ENCODE data around the gene SGIP1.

The SGIP1 gene

DNA sequence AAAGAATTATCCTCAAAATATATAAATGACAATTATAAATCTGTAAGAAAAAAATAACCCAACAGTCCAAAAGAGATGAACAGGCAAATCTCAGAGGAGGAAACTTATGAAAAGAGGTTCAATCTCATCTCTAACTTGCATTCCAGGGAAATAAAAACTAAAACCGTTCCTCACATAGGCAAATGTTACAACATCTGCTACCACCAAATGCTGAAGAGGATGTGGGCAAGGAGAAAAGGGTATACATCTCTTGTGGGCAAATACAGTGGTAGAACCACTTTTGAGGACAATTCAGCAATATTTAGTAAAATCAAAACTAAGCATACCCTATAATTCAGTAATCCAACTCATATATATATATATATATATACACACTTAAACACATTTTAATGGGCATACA is 33.7 kb upstream of the SGIP1 start:
- TF ChIP-seq, protein P1, sequence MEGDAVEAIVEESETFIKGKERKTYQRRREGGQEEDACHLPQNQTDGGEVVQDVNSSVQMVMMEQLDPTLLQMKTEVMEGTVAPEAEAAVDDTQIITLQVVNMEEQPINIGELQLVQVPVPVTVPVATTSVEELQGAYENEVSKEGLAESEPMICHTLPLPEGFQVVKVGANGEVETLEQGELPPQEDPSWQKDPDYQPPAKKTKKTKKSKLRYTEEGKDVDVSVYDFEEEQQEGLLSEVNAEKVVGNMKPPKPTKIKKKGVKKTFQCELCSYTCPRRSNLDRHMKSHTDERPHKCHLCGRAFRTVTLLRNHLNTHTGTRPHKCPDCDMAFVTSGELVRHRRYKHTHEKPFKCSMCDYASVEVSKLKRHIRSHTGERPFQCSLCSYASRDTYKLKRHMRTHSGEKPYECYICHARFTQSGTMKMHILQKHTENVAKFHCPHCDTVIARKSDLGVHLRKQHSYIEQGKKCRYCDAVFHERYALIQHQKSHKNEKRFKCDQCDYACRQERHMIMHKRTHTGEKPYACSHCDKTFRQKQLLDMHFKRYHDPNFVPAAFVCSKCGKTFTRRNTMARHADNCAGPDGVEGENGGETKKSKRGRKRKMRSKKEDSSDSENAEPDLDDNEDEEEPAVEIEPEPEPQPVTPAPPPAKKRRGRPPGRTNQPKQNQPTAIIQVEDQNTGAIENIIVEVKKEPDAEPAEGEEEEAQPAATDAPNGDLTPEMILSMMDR (IDR thresholded peaks at IDR 0.05; ENCODE audit: poor library complexity, severe bottlenecking), result no peak
- no peak overlapping the region for H3K4me3 ChIP-seq (ENCODE audit: severe bottlenecking)
- H3K9me3 ChIP-seq (ENCODE audit: severe bottlenecking), result no peaks in the 10 kb centered on the region
- no peaks in the 10 kb centered on the region for H3K27me3 ChIP-seq (ENCODE audit: insufficient read depth, poor library complexity, severe bottlenecking)
- no peaks in the 10 kb centered on the region for H3K36me3 ChIP-seq (ENCODE audit: low read depth)
- no peak for DNase-seq (ENCODE audit: low spot score)
- no peaks in the 10 kb centered on the region for H3K4me1 ChIP-seq (ENCODE audit: insufficient read depth, poor library complexity, severe bottlenecking)
- no peak for ATAC-seq (ENCODE audit: low read depth)
- H3K27ac ChIP-seq (ENCODE audit: poor library complexity, severe bottlenecking), result no peak overlapping the region

DNA sequence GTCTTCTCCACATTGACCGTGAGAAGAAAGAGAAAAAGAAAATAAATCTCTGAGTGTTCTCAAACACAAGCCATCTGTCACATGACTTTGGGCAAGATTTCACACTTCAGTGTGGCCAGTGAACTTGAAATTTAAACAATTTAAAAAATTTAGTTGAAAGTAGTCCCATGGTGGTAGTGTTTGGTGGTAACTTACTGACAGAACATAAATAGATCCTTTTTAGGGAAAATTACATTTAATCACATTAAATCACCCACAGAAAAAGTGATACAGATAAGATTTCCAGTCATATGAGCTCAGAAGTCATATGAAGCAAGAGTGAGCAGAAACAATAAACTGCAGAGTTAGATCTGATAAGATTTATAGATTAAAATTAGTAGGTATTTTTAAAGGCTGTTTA is 31.9 kb upstream of the SGIP1 start:
- Histone ChIP-seq H3K36me3 (ENCODE audit: low read depth) (no peaks in the 10 kb centered on the region), H3K4me1 (ENCODE audit: insufficient read depth, poor library complexity, severe bottlenecking) (no peaks in the 10 kb centered on the region), H3K9me3 (ENCODE audit: severe bottlenecking) (no peaks in the 10 kb centered on the region), H3K27me3 (ENCODE audit: insufficient read depth, poor library complexity, severe bottlenecking) (no peaks in the 10 kb centered on the region), H3K4me3 (ENCODE audit: severe bottlenecking) (no peak overlapping the region), H3K27ac (ENCODE audit: poor library complexity, severe bottlenecking) (no peak overlapping the region)
- ATAC-seq (ENCODE audit: low read depth) (no peak), DNase-seq (ENCODE audit: low spot score) (no peak)
- TF ChIP-seq, protein P1 (IDR thresholded peaks at IDR 0.05; ENCODE audit: poor library complexity, severe bottlenecking), result no peak

DNA sequence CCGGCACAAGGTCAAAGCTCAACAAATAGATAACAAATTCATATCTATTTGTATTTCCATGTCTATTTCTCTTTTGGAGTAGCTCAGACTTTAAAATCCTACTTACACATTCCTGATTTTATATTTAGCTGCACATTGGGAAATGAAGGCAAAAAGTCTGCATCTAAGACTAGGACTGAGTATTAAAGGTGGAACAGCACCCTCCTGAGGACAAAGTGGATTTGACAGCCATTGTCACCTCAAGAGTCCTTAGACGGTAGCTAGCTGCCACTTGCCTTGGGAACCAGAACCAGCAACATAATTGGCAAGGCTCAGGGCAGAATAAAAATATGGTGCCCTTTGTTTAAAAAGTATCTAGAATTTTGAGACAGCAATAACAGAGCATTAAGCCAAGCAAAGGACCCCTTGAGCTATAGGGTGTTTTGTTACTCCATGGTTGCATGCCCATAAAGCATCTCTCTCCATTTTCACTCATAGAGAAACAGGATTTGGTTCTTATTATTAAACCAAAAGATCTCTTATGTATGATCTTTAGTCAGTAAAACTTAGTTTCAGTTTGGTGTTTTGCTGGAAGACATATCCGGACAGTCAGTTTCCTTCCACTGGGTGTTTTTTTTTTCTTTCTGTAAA is 30.0 kb upstream of the SGIP1 start:
- H3K36me3 ChIP-seq (ENCODE audit: low read depth), result no peaks in the 10 kb centered on the region
- no peak overlapping the region for H3K27ac ChIP-seq (ENCODE audit: poor library complexity, severe bottlenecking)
- no peaks in the 10 kb centered on the region for H3K4me1 ChIP-seq (ENCODE audit: insufficient read depth, poor library complexity, severe bottlenecking)
- ATAC-seq (ENCODE audit: low read depth), result peak; percentile 78; the same call in 2 of the 3 replicates
- H3K9me3 ChIP-seq (ENCODE audit: severe bottlenecking), result no peaks in the 10 kb centered on the region
- DNase-seq (ENCODE audit: low spot score), result no peak
- H3K27me3 ChIP-seq (ENCODE audit: insufficient read depth, poor library complexity, severe bottlenecking), result no peaks in the 10 kb centered on the region
- TF ChIP-seq, protein P1 (IDR thresholded peaks at IDR 0.05; ENCODE audit: poor library complexity, severe bottlenecking), result peak; percentile 77
- H3K4me3 ChIP-seq (ENCODE audit: severe bottlenecking), result no peak overlapping the region

DNA sequence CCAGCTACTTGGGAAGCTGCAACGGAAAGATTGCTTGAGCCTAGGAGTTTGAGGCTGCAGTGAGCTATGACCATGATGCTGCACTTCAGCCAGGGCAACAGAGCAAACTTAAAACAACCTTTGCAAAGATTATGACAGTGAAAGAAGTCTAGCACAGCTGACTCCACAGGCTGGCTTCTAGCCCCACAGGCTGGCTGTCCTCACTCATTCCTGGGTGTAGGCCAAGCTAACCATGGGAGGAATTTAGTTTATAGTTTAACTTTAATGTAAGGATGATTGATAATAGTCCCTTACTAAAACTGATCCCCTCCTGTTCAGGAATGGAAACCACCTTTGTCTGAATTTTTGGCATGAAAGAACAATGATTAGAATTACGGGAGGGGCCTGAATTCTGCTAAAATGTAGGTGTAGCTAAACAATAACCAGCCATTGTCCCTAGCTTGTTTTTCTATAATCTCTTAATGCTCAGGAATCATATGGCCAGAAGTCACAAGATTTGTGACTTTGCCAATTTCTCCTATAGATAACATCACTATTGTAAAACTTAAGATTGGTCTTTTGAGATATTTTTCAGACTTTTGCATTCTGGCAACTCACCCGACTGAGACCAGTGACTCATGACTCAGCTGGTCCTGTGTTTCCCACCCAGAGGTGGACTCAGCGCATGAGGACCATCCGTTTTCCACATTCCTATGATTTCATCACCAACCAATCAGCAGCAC is 28.1 kb upstream of the SGIP1 start:
- ATAC-seq (ENCODE audit: low read depth), result no peak

More for the DNA sequence above, 28.1 kb upstream of the SGIP1 start:
- no peak for DNase-seq (ENCODE audit: low spot score)
- Histone ChIP-seq H3K9me3 (ENCODE audit: severe bottlenecking) (no peaks in the 10 kb centered on the region), H3K4me3 (ENCODE audit: severe bottlenecking) (no peak overlapping the region), H3K4me1 (ENCODE audit: insufficient read depth, poor library complexity, severe bottlenecking) (no peaks in the 10 kb centered on the region), H3K27ac (ENCODE audit: poor library complexity, severe bottlenecking) (no peak overlapping the region), H3K36me3 (ENCODE audit: low read depth) (no peaks in the 10 kb centered on the region), H3K27me3 (ENCODE audit: insufficient read depth, poor library complexity, severe bottlenecking) (no peaks in the 10 kb centered on the region)
- TF ChIP-seq, protein P1 (IDR thresholded peaks at IDR 0.05; ENCODE audit: poor library complexity, severe bottlenecking), result no peak
